Lower leg skin (tissue), 4 donors: ENCODE measurements around the gene RTL10. TPM values are rescaled to one million over a fixed set of nuclear protein-coding genes. Genes with fewer than 3 reads are reported as not detected.

Source experiments
- DNase-seq, 2 donors: peaks; one replicate each; pipeline ENCODE4 v3.0.0-alpha.2; 2019; ENCODE audit warnings: low spot score in 2 of 2
- H3K4me3 ChIP-seq: fragments of 200-600 bp; sonication (generic); 2 replicates; pipeline ENCODE4 v1.5.1; 2017; ENCODE audit warnings: mild to moderate bottlenecking, low read depth; ENCODE audit not compliant: poor library complexity, severe bottlenecking
- CTCF ChIP-seq, 3 donors: fragments of 450-650 bp; IDR thresholded peaks; one replicate each; pipeline ENCODE4 v1.5.1; 2016; ENCODE audit warnings: antibody characterized with exemption in 3 of 3, mild to moderate bottlenecking in 3 of 3, moderate library complexity in 2 of 3
- POLR2A ChIP-seq, 2 donors: fragments of 450-650 bp; IDR thresholded peaks; one replicate each; pipeline ENCODE4 v1.6.1; 2016 to 2017; ENCODE audit warnings: antibody characterized with exemption in 2 of 2, mild to moderate bottlenecking in 1 of 2, moderate library complexity in 1 of 2
- WGBS, 2 donors: methylation state at CpG; one replicate each; pipeline ENCODE4 v1.1.5; 2018; 5-methylcytosine and 5-hydroxymethylcytosine counted together
- intact Hi-C: fragments of 100-400 bp; cut with DNase I; formaldehyde crosslinking; loops from one replicate; pipeline ENCODE4 v1.15.0; 2023; ENCODE audit warnings: low total_unique reads
- total RNA-seq, 4 donors: library from RNA; depleted of rRNA; stranded (reverse); fragments of >200 nt; gene quantifications; one replicate each; pipeline ENCODE4 v1.1.0, GENCODE V29; 2016

RTL10 gene
- 10 to 100 TPM; 24.5 to 28.0 (median 27.1) TPM for total RNA-seq

- TF ChIP-seq POLR2A (IDR thresholded peaks at IDR 0.05) (peak in 1 of 2 donors; percentile 36), CTCF (IDR thresholded peaks at IDR 0.05) (no peak)
- 0% methylated on average over 4 to 16 of the region's 81 CpGs for WGBS, 2 donors
- peak; percentile 94 to 99 for DNase-seq
- intact Hi-C loops, result no loop called here
- H3K4me3 ChIP-seq, result peak within 1 kb of the TSS; percentile 86
These were observed at the start of gene RTL10, which contains the start of gene GNB1L for GRCh38 chr22:19854778-19855503. Gene RTL10 (minus strand): TSS chr22:19854874. CDS start chr22:19852261, 2,613 bp downstream. Gene GNB1L (minus strand): TSS chr22:19854874. CDS start chr22:19821355, 33,519 bp downstream.

- TF ChIP-seq CTCF (IDR thresholded peaks at IDR 0.05), result no peak
- TF ChIP-seq POLR2A (IDR thresholded peaks at IDR 0.05), result no peak
- H3K4me3 ChIP-seq, result no peak overlapping the region
- no peak for DNase-seq
- WGBS, 2 donors, result 87 to 88% methylated on average over 12 to 13 of the region's 16 CpGs
- intact Hi-C loops, result no loop called here
These were observed 49.6 kb upstream of the RTL10 start for GRCh38 chr22:19904174-19904856.

GRCh38 chr22:19903513-19903912 lies 48.8 kb upstream of the RTL10 start:
- intact Hi-C loops, result no loop called here
- H3K4me3 ChIP-seq, result no peak overlapping the region
- WGBS, 2 donors, result 75 to 79% methylated on average over 12 of the region's 12 CpGs
- TF ChIP-seq CTCF (IDR thresholded peaks at IDR 0.05), result no peak
- TF ChIP-seq POLR2A (IDR thresholded peaks at IDR 0.05), result no peak
- no peak for DNase-seq

- 89 to 92% methylated on average over 9 of the region's 9 CpGs for WGBS, 2 donors
- no peak for DNase-seq
- no peak overlapping the region for H3K4me3 ChIP-seq
- intact Hi-C loops, result no loop called here
- no peak for TF ChIP-seq POLR2A (IDR thresholded peaks at IDR 0.05)
- TF ChIP-seq CTCF (IDR thresholded peaks at IDR 0.05), result no peak
These were observed 48.4 kb upstream of the RTL10 start for GRCh38 chr22:19903031-19903430.

- no peak overlapping the region for H3K4me3 ChIP-seq
- DNase-seq, result no peak
- TF ChIP-seq CTCF (IDR thresholded peaks at IDR 0.05) (no peak), POLR2A (IDR thresholded peaks at IDR 0.05) (no peak)
- intact Hi-C loops, result no loop called here
- 60 to 63% methylated on average over 3 to 5 of the region's 7 CpGs for WGBS, 2 donors
These were observed 47.6 kb upstream of the RTL10 start for GRCh38 chr22:19902245-19902715.
